Measurements from ENCODE around the gene STK32B. TPM values are rescaled to one million over a fixed set of nuclear protein-coding genes. Genes with fewer than 3 reads are reported as not detected.

Gene STK32B
- total and polyA plus RNA-seq, 2 donors (not counting 3 experiments of a cell fraction or from before 2014, with no cell fraction given), result 5.6 to 7.8 TPM

DNA sequence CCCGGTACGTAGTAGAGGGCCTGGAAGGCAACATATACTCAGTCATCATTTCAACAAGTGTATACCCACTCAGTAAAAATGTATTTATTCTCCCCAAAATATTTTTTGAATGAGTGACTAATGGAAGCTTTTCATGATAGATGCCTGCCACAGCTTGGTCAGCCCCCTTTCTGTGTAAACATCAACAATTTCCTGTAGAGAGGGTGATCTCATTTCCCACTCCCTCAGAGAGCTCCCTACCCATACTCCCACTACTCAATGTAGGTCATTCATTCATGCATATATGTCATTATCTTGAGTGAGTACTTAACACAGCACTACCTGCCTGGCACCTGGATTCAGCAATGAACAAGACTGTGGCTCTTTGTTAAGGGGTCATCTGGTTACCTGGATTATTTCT, 81.9 kb downstream of the STK32B start:
- H2AFZ ChIP-seq (ENCODE audit: low read depth, low read length), result no peak overlapping the region
- CTCF ChIA-PET, result interaction anchor here (1.0 kb wide), 2 partner anchors 9 to 82 kb away, joined by 4 to 5 read pairs; partner anchors contain the start of gene STK32B

GRCh38 chr4:5133933-5134594, 82.8 kb downstream of the STK32B start:
- Histone ChIP-seq H3K27me3 (ENCODE audit: control insufficient read depth in 2 of 2, insufficient read depth in 2 of 2, low read length in 2 of 2) (no peaks in the 10 kb centered on the region), H3K4me3 (replicated peaks in 1 of 3; ENCODE audit: insufficient read depth in 1 of 3, low read depth in 1 of 3, low read length in 3 of 3) (no peak overlapping the region), H3K9ac (replicated peaks; ENCODE audit: extremely low read depth, insufficient read depth, low read length) (no peak overlapping the region), H3K4me1 (ENCODE audit: control insufficient read depth, extremely low read depth, insufficient read depth, low read length) (no peaks in the 10 kb centered on the region), H3K36me3 (ENCODE audit: control insufficient read depth in 2 of 2, extremely low read depth in 1 of 2, insufficient read depth in 2 of 2, low read length in 2 of 2) (no peaks in the 10 kb centered on the region), H3K9me1 (replicated peaks; ENCODE audit: control insufficient read depth, extremely low read depth, insufficient read depth, low read length) (no peaks in the 10 kb centered on the region), H2AFZ (ENCODE audit: low read depth, low read length) (no peak overlapping the region), H3K4me2 (ENCODE audit: insufficient read depth, low read length) (no peak overlapping the region), H3K79me2 (ENCODE audit: control insufficient read depth, insufficient read depth, low read length) (no peaks in the 10 kb centered on the region), H3K27ac (ENCODE audit: insufficient read depth, low read depth, low read length) (no peak overlapping the region), H4K20me1 (replicated peaks; ENCODE audit: control insufficient read depth, extremely low read depth, insufficient read depth, low read length) (no peaks in the 10 kb centered on the region), H3K9me3 (replicated peaks; ENCODE audit: control insufficient read depth, insufficient read depth, low read length) (no peaks in the 10 kb centered on the region)
- DNase-seq (ENCODE audit: low read depth, low spot score), result no peak
- ChIA-PET CTCF (no interaction called here), POLR2A (no interaction called here)
- intact Hi-C loops (cut with micrococcal nuclease) (no loop called here), dilution Hi-C loops (cut with MboI; ENCODE audit: extremely low pct_ligation_motif_present, low sequenced_read_pairs) (no loop called here)
- TF ChIP-seq JUN (IDR thresholded peaks at IDR 0.05; ENCODE audit: borderline replicate concordance, insufficient read depth, insufficient read length, low read depth) (no peak), POLR2A (IDR thresholded peaks at IDR 0.05; ENCODE audit: low read depth, low read length) (no peak), EZH2 (IDR thresholded peaks at IDR 0.05; ENCODE audit: borderline replicate concordance, low read depth, low read length, severe bottlenecking) (no peak), MYC (IDR thresholded peaks at IDR 0.05; ENCODE audit: low read depth, low read length) (no peak)
- no TSS peak for BruUV-seq (replicated peaks)
- FAIRE-seq, result no peak

More for the DNA sequence above, 81.9 kb downstream of the STK32B start:
- TF ChIP-seq FOS (IDR thresholded peaks at IDR 0.05; ENCODE audit: borderline replicate concordance, insufficient read depth, low read length) (peak; percentile 60), JUN (IDR thresholded peaks at IDR 0.05; ENCODE audit: borderline replicate concordance, insufficient read depth, insufficient read length, low read depth) (peak; percentile 48), GATA2 (IDR thresholded peaks at IDR 0.05; ENCODE audit: insufficient read depth, insufficient read length, low read depth, low read length) (no peak)
- Histone ChIP-seq H3K4me3 (replicated peaks in 1 of 3; ENCODE audit: insufficient read depth in 1 of 3, low read depth in 1 of 3, low read length in 3 of 3) (no peak overlapping the region), H4K20me1 (replicated peaks; ENCODE audit: control insufficient read depth, extremely low read depth, insufficient read depth, low read length) (no peaks in the 10 kb centered on the region), H3K4me2 (ENCODE audit: insufficient read depth, low read length) (no peak overlapping the region), H3K9me1 (replicated peaks; ENCODE audit: control insufficient read depth, extremely low read depth, insufficient read depth, low read length) (no peaks in the 10 kb centered on the region), H3K9me3 (replicated peaks; ENCODE audit: control insufficient read depth, insufficient read depth, low read length) (no peaks in the 10 kb centered on the region), H3K27me3 (ENCODE audit: control insufficient read depth in 2 of 2, insufficient read depth in 2 of 2, low read length in 2 of 2) (no peaks in the 10 kb centered on the region), H3K79me2 (ENCODE audit: control insufficient read depth, insufficient read depth, low read length) (no peaks in the 10 kb centered on the region), H3K4me1 (ENCODE audit: control insufficient read depth, extremely low read depth, insufficient read depth, low read length) (no peaks in the 10 kb centered on the region), H3K27ac (ENCODE audit: insufficient read depth, low read depth, low read length) (no peak overlapping the region), H3K36me3 (ENCODE audit: control insufficient read depth in 2 of 2, extremely low read depth in 1 of 2, insufficient read depth in 2 of 2, low read length in 2 of 2) (no peaks in the 10 kb centered on the region), H3K9ac (replicated peaks; ENCODE audit: extremely low read depth, insufficient read depth, low read length) (no peak overlapping the region)
- dilution Hi-C loops (cut with MboI; ENCODE audit: extremely low pct_ligation_motif_present, low sequenced_read_pairs), result no loop called here
- no peak for FAIRE-seq
- no TSS peak for BruUV-seq (replicated peaks)
- POLR2A ChIA-PET, result interaction anchor here (1.1 kb wide), 1 partner anchor 82 kb away, joined by 3 read pairs; the partner anchor contains the start of gene STK32B
- DNase-seq (ENCODE audit: low read depth, low spot score), result peak; percentile 51
- intact Hi-C loops (cut with micrococcal nuclease), result no loop called here

Data from endothelial cell of umbilical vein (primary cell).